Measurements from ENCODE around the gene ADGRL4.

The ADGRL4 gene

DNA sequence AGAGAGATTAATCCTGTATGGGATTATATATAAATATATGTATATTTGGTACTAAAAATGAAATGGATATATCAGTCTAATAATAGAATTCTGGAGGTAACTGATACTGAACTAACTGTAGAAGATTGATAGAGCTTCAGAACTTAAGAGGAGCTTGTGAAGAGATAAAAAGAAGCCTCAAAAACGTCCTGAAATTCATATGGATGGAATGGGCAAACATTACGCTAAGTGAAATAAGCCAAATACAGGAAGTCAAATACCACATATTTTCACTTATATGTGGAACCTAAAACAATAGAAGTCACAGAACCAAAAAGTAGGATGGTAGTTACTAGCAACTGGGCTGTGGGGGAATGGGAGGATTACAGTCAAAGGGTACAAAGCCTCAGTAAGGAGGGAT, 36.0 kb upstream of the ADGRL4 start:
- Histone ChIP-seq H3K27ac (peak overlapping the region; percentile 30), H3K27me3 (replicated peaks) (no peaks in the 10 kb centered on the region), H3K4me3 (ENCODE audit: low read depth, low read length) (no peak overlapping the region), H3K36me3 (replicated peaks) (no peaks in the 10 kb centered on the region)
- in situ Hi-C loops (cut with HindIII; ENCODE audit: low pct_ligation_motif_present, low sequenced_read_pairs): no loop called here
- TF ChIP-seq CTCF (IDR thresholded peaks at IDR 0.05; ENCODE audit: low read depth, low read length, missing control alignments): no peak
- no peak for DNase-seq

DNA sequence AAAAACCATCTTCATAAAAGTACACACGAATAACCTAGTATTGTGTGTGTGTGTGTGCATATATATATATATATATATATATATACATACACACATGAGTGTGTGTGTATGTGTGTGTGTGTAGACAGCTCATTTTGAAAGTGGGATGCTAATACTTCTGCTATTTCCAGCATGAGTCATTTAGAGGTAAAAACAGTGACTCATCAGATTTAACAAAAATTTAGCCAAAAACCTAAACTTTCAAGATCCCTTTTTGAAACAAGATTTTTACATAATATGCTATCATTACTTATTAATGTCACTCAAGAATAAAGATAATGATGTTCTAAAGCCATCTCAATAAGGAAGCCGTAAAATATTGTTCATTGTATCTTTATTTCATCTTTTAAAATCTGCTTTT, 35.6 kb upstream of the ADGRL4 start:
- Histone ChIP-seq H3K27me3 (replicated peaks) (no peaks in the 10 kb centered on the region), H3K36me3 (replicated peaks) (no peaks in the 10 kb centered on the region), H3K4me3 (ENCODE audit: low read depth, low read length) (no peak overlapping the region), H3K27ac (peak overlapping the region; percentile 30)
- no peak for TF ChIP-seq CTCF (IDR thresholded peaks at IDR 0.05; ENCODE audit: low read depth, low read length, missing control alignments)
- no peak for DNase-seq
- in situ Hi-C loops (cut with HindIII; ENCODE audit: low pct_ligation_motif_present, low sequenced_read_pairs): no loop called here

DNA sequence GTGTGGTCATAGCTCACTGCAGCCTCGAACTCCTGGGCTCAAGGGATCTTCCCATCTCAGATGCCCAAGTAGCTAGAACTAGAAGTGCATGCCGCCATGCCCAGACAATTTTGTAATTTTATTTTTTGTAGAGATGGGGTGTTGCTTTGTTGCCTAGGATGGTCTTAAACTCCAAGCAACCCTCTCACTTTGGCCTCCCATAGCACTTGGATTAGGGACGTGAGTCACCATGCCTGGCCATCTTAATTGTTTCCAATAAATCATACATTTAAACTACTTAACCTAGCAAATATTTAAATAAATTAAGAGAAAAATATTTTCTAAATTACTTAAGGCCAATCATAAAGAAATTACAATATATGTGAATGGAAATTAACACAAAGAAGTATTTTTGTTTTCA, 35.1 kb upstream of the ADGRL4 start:
- Histone ChIP-seq H3K36me3 (replicated peaks) (no peaks in the 10 kb centered on the region), H3K27ac (no peak overlapping the region), H3K4me3 (ENCODE audit: low read depth, low read length) (no peak overlapping the region), H3K27me3 (replicated peaks) (no peaks in the 10 kb centered on the region)
- no peak for TF ChIP-seq CTCF (IDR thresholded peaks at IDR 0.05; ENCODE audit: low read depth, low read length, missing control alignments)
- DNase-seq: no peak
- in situ Hi-C loops (cut with HindIII; ENCODE audit: low pct_ligation_motif_present, low sequenced_read_pairs): no loop called here

- TF ChIP-seq CTCF (IDR thresholded peaks at IDR 0.05; ENCODE audit: low read depth, low read length, missing control alignments): no peak
- no peaks in the 10 kb centered on the region for H3K36me3 ChIP-seq (replicated peaks)
- no peaks in the 10 kb centered on the region for H3K27me3 ChIP-seq (replicated peaks)
- in situ Hi-C loops (cut with HindIII; ENCODE audit: low pct_ligation_motif_present, low sequenced_read_pairs): no loop called here
- DNase-seq: no peak
- H3K4me3 ChIP-seq (ENCODE audit: low read depth, low read length): peak overlapping the region; percentile 36
- H3K27ac ChIP-seq: no peak overlapping the region
Measured at GRCh38 chr1:79040424-79041082, 34.0 kb upstream of the ADGRL4 start.

DNA sequence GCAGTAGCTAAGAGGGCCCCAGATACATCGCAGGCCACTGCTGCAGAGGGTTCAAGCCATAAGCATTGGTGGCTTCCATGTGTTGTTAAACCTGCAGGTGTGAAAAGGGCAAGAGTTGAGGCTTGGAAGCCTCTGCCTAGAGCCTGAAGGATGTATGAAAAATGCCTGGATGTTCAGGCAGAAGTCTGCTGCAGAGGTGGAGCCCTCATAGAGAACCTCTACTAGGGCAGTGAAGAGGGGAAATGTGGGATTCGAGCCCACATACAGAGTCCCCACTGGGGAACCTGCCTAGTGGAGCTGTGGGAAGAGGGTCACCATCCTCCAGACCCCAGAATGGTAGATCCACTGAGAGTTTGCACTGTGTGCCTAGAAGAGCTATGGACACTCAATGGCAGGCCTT, 30.6 kb upstream of the ADGRL4 start:
- Histone ChIP-seq H3K36me3 (replicated peaks) (no peaks in the 10 kb centered on the region), H3K4me3 (ENCODE audit: low read depth, low read length) (no peak overlapping the region), H3K27ac (no peak overlapping the region), H3K27me3 (replicated peaks) (no peaks in the 10 kb centered on the region)
- in situ Hi-C loops (cut with HindIII; ENCODE audit: low pct_ligation_motif_present, low sequenced_read_pairs): no loop called here
- DNase-seq: no peak
- TF ChIP-seq CTCF (IDR thresholded peaks at IDR 0.05; ENCODE audit: low read depth, low read length, missing control alignments): no peak

DNA sequence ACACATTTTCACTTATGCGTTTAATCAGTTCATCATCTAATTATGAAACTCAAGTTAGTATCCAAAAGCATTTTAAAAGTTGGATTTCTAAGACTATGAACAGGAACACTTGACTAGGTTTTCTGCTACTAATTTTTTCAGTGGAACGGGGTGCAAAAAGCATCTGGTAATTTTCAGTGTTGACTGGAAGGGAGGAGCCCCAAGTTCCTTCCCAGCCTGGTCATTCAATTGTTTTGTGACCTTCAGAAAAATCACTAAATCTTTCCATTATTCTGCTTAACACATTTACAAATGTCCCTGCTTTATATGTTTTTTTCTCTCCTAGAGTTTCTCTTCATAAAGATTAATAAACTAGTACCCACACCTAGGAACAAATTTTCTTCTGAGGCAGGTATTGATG, 6.0 kb upstream of the ADGRL4 start:
- Histone ChIP-seq H3K4me3 (ENCODE audit: low read depth, low read length) (no peak overlapping the region), H3K27ac (no peak overlapping the region), H3K27me3 (replicated peaks) (no peaks in the 10 kb centered on the region), H3K36me3 (replicated peaks) (no peaks in the 10 kb centered on the region)
- TF ChIP-seq CTCF (IDR thresholded peaks at IDR 0.05; ENCODE audit: low read depth, low read length, missing control alignments): no peak
- DNase-seq: no peak
- in situ Hi-C loops (cut with HindIII; ENCODE audit: low pct_ligation_motif_present, low sequenced_read_pairs): no loop called here

All from brain microvascular endothelial cell (primary cell).